SK-N-SH (cell line): ENCODE data around the gene TBC1D1. TPM values are rescaled to one million over a fixed set of nuclear protein-coding genes. Genes with fewer than 3 reads are reported as not detected.

Source experiments
- polyA plus RNA-seq, 3 experiments: library from polyadenylated mRNA; depleted of rRNA; stranded (reverse); fragments of >200 nt; gene quantifications; 2 replicates each; pipeline ENCODE4 v1.2.3, GENCODE V29; 2012

Gene TBC1D1
- polyA plus RNA-seq, 1 of the 3 experiments (the other 2 are of a cell fraction): 29.8 TPM

Other genes starting within 250 kb of the TBC1D1 start
- gene RELL1, start 204.7 kb upstream of the TBC1D1 start, polyA plus RNA-seq (2012; rRNA removed): 4.0 and 4.5 TPM in 2 replicates
- 12.7 and 15.8 TPM in 2 replicates for gene PGM2, start 64.4 kb upstream of the TBC1D1 start, polyA plus RNA-seq (2012; rRNA removed)
- gene PTTG2, start 69.3 kb downstream of the TBC1D1 start, polyA plus RNA-seq (2012; rRNA removed): not detected in 2 replicates